RWPE1 (cell line): ENCODE results near the gene CSTF1.

Experiments
- CTCF ChIA-PET: fragments of 350-600 bp; sonication (Branson Sonifier 250); formaldehyde crosslinking; extraction: SDS; loops from one replicate; lab custom pipeline; 2021; lab: Yijun Ruan, JAX
- POLR2A ChIA-PET: fragments of 400-600 bp; formaldehyde crosslinking; extraction: SDS; loops from one replicate; lab custom pipeline; 2020; ENCODE audit warnings: antibody characterized with exemption; ENCODE audit not compliant: low non-redundant PET; lab: Yijun Ruan, JAX
- DNase-seq: peaks from one replicate; pipeline ENCODE4 v3.0.0; 2012; ENCODE audit warnings: low spot score
- H3K27ac ChIP-seq: fragments of 450-650 bp; 2 replicates; pipeline ENCODE4 v1.5.1; 2017
- TF ChIP-seq, protein P1 (sequence below): fragments of 450-650 bp; conservative IDR thresholded peaks from 2 replicates; pipeline ENCODE4 v1.5.1; 2017; ENCODE audit warnings: low read depth, mild to moderate bottlenecking

Gene CSTF1

DNA sequence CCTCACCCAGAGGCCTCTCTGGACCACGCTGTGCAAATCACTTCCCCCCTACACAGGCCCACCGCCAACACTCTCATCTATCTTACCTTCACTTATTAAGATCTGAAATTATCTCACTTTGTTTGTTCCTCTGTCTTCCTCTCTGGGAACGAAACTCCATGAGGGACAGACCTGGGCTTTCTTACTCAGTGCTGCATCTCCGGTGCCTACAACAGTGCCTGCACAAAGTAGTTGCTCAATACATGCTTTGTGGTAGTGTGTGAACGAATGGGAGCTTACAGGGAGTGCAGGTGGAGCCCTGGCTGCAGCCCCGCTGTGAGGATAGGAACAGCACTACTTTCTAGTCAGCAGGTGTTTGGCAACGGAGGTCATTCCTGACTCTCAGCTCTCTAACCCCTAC lies 25.0 kb downstream of the CSTF1 start:
- TF ChIP-seq, protein P1, sequence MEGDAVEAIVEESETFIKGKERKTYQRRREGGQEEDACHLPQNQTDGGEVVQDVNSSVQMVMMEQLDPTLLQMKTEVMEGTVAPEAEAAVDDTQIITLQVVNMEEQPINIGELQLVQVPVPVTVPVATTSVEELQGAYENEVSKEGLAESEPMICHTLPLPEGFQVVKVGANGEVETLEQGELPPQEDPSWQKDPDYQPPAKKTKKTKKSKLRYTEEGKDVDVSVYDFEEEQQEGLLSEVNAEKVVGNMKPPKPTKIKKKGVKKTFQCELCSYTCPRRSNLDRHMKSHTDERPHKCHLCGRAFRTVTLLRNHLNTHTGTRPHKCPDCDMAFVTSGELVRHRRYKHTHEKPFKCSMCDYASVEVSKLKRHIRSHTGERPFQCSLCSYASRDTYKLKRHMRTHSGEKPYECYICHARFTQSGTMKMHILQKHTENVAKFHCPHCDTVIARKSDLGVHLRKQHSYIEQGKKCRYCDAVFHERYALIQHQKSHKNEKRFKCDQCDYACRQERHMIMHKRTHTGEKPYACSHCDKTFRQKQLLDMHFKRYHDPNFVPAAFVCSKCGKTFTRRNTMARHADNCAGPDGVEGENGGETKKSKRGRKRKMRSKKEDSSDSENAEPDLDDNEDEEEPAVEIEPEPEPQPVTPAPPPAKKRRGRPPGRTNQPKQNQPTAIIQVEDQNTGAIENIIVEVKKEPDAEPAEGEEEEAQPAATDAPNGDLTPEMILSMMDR: no peak
- CTCF ChIA-PET: interaction anchor here (1.0 to 1.1 kb wide), 2 partner anchors 19 to 133 kb away, joined by 3 read pairs; no protein-coding TSS in a partner anchor
- DNase-seq: no peak
- H3K27ac ChIP-seq: no peak overlapping the region
- POLR2A ChIA-PET: interaction anchor here (0.6 kb wide), 1 partner anchor 21 kb away, joined by 4 read pairs; no protein-coding TSS in a partner anchor

DNA sequence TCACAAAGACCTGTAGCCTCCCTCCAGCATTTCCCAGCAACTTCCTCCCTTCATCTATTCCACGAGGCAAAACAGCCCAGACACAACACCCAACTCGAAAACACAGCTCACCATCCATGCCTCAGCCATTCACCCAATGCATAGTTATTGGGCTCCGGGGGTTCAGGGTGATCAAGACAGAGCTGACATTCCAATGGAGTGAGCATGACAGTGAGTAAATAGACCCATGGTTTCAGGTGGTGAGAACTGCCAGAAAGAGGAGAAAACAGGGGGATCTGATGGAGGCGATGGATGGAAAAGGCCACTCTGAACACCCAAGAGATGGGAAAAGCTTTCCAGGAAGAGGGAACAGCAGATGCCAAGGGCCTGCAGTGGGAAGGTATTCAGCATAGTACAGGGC lies 25.5 kb downstream of the CSTF1 start:
- TF ChIP-seq, protein P1: no peak
- DNase-seq: no peak
- ChIA-PET CTCF (interaction anchor here (0.7 to 1.1 kb wide), 3 partner anchors 19 to 1364 kb away, joined by 3 read pairs; no protein-coding TSS in a partner anchor), POLR2A (interaction anchor here (0.6 kb wide), 1 partner anchor 21 kb away, joined by 4 read pairs; no protein-coding TSS in a partner anchor)
- H3K27ac ChIP-seq: no peak overlapping the region

DNA sequence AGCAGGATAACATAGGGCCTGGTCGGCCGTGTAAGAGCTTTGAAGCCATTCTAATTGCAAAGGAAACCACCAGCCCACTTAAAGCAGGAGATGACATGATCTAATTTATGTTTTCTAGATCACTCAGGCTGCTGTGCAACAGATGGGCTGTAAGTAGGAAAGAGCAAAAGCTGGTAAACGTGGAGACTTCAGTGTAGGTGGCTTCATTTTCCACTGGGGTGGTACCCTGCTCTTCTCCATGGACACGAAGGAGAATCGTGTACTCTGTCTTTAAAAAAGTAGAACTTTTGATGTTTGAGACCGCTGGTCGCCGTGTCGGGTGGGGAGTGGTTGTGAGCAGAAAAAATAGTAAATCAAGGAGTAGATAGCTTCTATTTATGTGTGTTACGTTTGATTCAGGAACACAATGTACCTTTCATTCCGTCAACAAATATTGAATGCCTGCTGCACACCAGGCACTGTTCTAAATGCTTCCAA lies 26.0 kb downstream of the CSTF1 start:
- TF ChIP-seq, protein P1: no peak
- DNase-seq: no peak
- ChIA-PET CTCF (interaction anchor here (0.7 to 1.1 kb wide), 2 partner anchors 20 to 1363 kb away, joined by 3 read pairs; no protein-coding TSS in a partner anchor), POLR2A (no interaction called here)
- no peak overlapping the region for H3K27ac ChIP-seq

DNA sequence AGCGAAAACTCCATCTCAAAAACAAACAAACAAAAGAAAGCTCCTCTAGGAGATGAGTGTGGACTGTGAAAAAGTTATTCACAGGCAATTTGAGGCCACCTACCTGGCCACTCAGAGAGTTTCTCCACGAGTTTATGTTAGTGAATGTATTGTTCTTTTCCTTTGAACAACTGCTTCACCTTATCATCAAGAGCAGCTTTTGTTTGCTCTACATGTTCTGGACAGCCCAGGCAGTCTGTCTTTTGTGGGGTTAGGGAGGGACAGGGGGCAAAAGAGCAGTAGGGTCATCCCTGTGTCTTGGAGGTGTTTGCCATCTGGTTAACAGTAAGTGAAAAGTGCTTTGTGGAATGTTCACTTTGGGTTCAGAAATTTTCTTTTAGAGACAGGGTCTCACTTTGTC lies 27.6 kb downstream of the CSTF1 start:
- TF ChIP-seq, protein P1: no peak
- no peak for DNase-seq
- CTCF ChIA-PET: interaction anchor here (1.0 kb wide), 1 partner anchor 9 kb away, joined by 3 read pairs; no protein-coding TSS in a partner anchor
- H3K27ac ChIP-seq: no peak overlapping the region
- POLR2A ChIA-PET: no interaction called here

DNA sequence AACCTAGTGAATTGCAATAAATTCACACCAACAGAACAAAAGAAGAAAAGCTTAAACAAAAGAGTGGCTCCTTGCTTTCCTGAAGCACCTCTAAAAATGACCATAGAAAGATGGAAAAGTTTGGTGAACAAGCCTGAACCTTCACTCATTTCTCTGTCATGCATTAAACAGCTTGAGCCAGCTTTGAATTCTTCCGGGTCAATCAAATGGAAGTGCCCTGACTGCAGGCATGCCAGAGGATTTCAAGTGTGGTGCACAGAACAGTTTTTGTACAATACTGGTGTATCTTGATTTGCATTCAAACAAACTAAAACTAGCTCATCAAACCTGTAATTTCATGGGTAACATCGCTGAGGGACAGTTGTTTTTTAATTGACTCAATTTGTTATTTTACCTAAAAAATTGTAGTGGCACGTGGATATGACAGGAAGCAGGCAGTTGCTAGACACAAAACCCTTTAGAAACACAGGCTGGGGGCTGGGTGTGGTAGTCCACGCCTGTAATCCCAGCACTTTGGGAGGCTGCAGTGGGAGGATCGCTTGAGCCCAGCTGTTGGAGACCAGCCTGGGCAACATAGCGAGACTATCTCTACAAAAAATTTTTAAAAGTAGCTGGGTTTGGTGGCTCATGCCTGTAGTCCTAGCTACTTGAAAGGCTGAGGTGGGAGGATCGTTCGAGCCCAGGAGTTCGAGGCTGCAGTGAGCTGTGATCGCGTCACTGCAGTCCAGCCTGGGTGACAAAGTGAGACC lies 28.7 kb downstream of the CSTF1 start:
- no peak overlapping the region for H3K27ac ChIP-seq

DNA sequence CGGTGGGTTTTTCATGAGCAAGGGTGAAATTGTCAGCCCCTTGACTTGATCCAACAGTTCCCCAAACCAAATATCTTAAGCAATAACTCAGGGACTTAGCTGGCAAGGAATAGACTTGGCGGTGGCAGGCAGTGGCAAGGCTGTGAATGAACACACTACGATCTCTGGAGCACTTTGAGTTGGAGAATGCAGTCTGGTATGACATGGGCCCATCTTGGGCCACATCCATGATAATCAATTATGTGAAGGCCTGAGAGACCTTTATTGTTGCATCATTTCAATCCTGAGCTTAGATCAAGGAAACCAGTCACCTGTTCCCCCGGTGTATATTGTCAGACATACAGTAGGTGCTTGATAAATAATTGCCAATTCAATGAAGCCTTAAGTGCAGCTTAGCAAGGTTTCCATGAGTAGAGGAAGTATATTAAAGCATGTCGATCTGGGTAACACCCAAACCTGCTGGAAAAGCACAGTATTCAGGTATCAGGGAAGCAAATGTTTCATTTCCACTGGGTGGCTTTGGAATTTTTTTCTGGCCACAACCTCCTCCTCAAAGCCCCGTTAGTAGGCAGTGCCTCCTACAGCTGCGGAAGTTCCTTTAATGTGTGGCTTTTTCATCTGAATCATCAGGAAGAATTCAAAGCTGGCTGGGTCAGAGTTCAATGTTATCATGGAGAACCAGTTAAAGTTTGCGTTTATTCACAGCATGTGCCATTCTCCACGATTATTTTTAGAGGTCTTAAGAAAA lies 29.8 kb downstream of the CSTF1 start:
- peak; percentile 49 for DNase-seq
- no peak overlapping the region for H3K27ac ChIP-seq
- POLR2A ChIA-PET: no interaction called here
- TF ChIP-seq, protein P1: no peak
- CTCF ChIA-PET: interaction anchor here (0.7 to 1.1 kb wide), 2 partner anchors 32 to 1923 kb away, joined by 3 to 4 read pairs; no protein-coding TSS in a partner anchor

More for the DNA sequence above, 28.7 kb downstream of the CSTF1 start:
- TF ChIP-seq, protein P1: no peak
- no peak for DNase-seq
- ChIA-PET CTCF (interaction anchor here (1.0 kb wide), 2 partner anchors 10 to 17 kb away, joined by 3 to 5 read pairs; no protein-coding TSS in a partner anchor), POLR2A (no interaction called here)
